GM23338 (cell line): ENCODE data around the gene SCGB1A1. TPM values are rescaled to one million over a fixed set of nuclear protein-coding genes. Genes with fewer than 3 reads are reported as not detected.

Experiments used
- ATAC-seq: fragments of 200-7000 bp; cut with Tn5 transposase; 3 replicates; pipeline ENCODE4 v1.9.1; 2020
- DNase-seq: peaks from one replicate; pipeline ENCODE4 v3.0.0-alpha.2; 2015; ENCODE audit warnings: low spot score
- H2AFZ ChIP-seq: fragments of 200-600 bp; sonication (generic); 2 replicates; pipeline ENCODE4 v1.8.0; 2016; ENCODE audit warnings: antibody characterized with exemption, mild to moderate bottlenecking, moderate library complexity
- H3F3A ChIP-seq: fragments of 200-600 bp; sonication (generic); replicated peaks from 2 replicates; pipeline ENCODE4 v1.8.0; 2017; ENCODE audit warnings: antibody characterized with exemption, mixed run types, low read depth
- H3K27ac ChIP-seq: fragments of 200-600 bp; sonication (generic); 2 replicates; pipeline ENCODE4 v1.6.1; 2016; ENCODE audit warnings: low read depth
- H3K27me3 ChIP-seq: fragments of 200-600 bp; sonication (generic); 2 replicates; pipeline ENCODE4 v1.8.0; 2016; ENCODE audit warnings: mild to moderate bottlenecking, mixed run types, moderate library complexity; ENCODE audit not compliant: insufficient read depth
- H3K36me3 ChIP-seq: fragments of 200-600 bp; sonication (generic); 2 replicates; pipeline ENCODE4 v1.8.0; 2016; ENCODE audit warnings: mild to moderate bottlenecking; ENCODE audit not compliant: insufficient read depth
- H3K4me1 ChIP-seq: fragments of 200-600 bp; sonication (generic); 2 replicates; pipeline ENCODE4 v1.8.0; 2016; ENCODE audit warnings: mild to moderate bottlenecking, moderate library complexity; ENCODE audit not compliant: insufficient read depth
- H3K4me2 ChIP-seq: fragments of 200-600 bp; sonication (generic); 2 replicates; pipeline ENCODE4 v1.7.1; 2017; ENCODE audit warnings: mixed run types
- H3K4me3 ChIP-seq: fragments of 200-600 bp; sonication (generic); 2 replicates; pipeline ENCODE4 v1.6.1; 2016; ENCODE audit warnings: mixed run types
- H3K79me2 ChIP-seq: fragments of 200-600 bp; sonication (generic); replicated peaks from 2 replicates; pipeline ENCODE4 v1.8.0; 2017; ENCODE audit warnings: mild to moderate bottlenecking; ENCODE audit not compliant: insufficient read depth
- H3K9me2 ChIP-seq: fragments of 200-600 bp; sonication (generic); 2 replicates; pipeline ENCODE4 v1.8.0; 2017; ENCODE audit not compliant: insufficient read depth
- H4K20me1 ChIP-seq: fragments of 200-600 bp; sonication (generic); replicated peaks from 2 replicates; pipeline ENCODE4 v1.8.0; 2017; ENCODE audit warnings: mild to moderate bottlenecking; ENCODE audit not compliant: insufficient read depth
- H3K27ac Mint-ChIP-seq: 2 replicates; pipeline ENCODE4 v1.8.0; 2020; ENCODE audit warnings: inconsistent platforms, mild to moderate bottlenecking, moderate library complexity, mixed read lengths
- H3K27me3 Mint-ChIP-seq: 3 replicates; pipeline ENCODE4 v1.8.0; 2022; ENCODE audit warnings: low read depth, mild to moderate bottlenecking, moderate library complexity, mixed read lengths, inconsistent platforms; ENCODE audit not compliant: insufficient read depth, poor library complexity
- H3K36me3 Mint-ChIP-seq: 3 replicates; pipeline ENCODE4 v1.8.0; 2021; ENCODE audit warnings: low read depth, mild to moderate bottlenecking, inconsistent platforms, moderate library complexity, mixed read lengths
- H3K4me1 Mint-ChIP-seq: 3 replicates; pipeline ENCODE4 v1.8.0; 2020; ENCODE audit warnings: mild to moderate bottlenecking, inconsistent platforms, mixed read lengths
- H3K4me3 Mint-ChIP-seq: 3 replicates; pipeline ENCODE4 v1.8.0; 2021; ENCODE audit warnings: moderate library complexity, mild to moderate bottlenecking, inconsistent platforms, mixed read lengths
- H3K9me3 Mint-ChIP-seq: 3 replicates; pipeline ENCODE4 v1.8.0; 2020; ENCODE audit warnings: moderate library complexity, mild to moderate bottlenecking, inconsistent platforms, mixed read lengths
- CREB1 ChIP-seq: fragments of 250-450 bp; sonication (Bioruptor Pico); IDR thresholded peaks from 2 replicates; pipeline ENCODE4 v1.5.0; 2020; ENCODE audit warnings: low read depth, mild to moderate bottlenecking, moderate library complexity
- CTCF ChIP-seq, 2 experiments: fragments of 200-600 bp in 1 of 2; sonication (generic) in 1 of 2; conservative IDR thresholded peaks; 2 replicates each; pipeline versions ENCODE4 v1.5.1 to v1.6.1; 2016 to 2017; ENCODE audit warnings: antibody characterized with exemption in 2 of 2, low read depth in 2 of 2, mild to moderate bottlenecking in 2 of 2, moderate library complexity in 1 of 2
- ETS1 ChIP-seq: IDR thresholded peaks from 2 replicates; pipeline ENCODE4 v1.6.1; 2016; ENCODE audit warnings: antibody characterized with exemption
- EZH2 ChIP-seq: fragments of 200-600 bp; sonication (generic); IDR thresholded peaks from one replicate; pipeline ENCODE4 v1.8.0; 2017; ENCODE audit warnings: antibody characterized with exemption, mild to moderate bottlenecking, low read depth; ENCODE audit not compliant: unreplicated experiment
- EZH2phosphoT487 ChIP-seq: fragments of 200-600 bp; sonication (generic); IDR thresholded peaks from one replicate; pipeline ENCODE4 v1.8.1; 2018; ENCODE audit warnings: antibody characterized with exemption; ENCODE audit not compliant: unreplicated experiment
- JUNB ChIP-seq: IDR thresholded peaks from one replicate; pipeline ENCODE4 v1.6.1; 2016; ENCODE audit warnings: antibody characterized with exemption; ENCODE audit not compliant: unreplicated experiment
- NANOG ChIP-seq: IDR thresholded peaks from 2 replicates; pipeline ENCODE4 v1.6.1; 2016; ENCODE audit warnings: antibody characterized with exemption, borderline replicate concordance
- POLR2AphosphoS5 ChIP-seq: IDR thresholded peaks from 2 replicates; pipeline ENCODE4 v1.6.1; 2016; ENCODE audit warnings: antibody characterized with exemption, low read depth
- REST ChIP-seq: IDR thresholded peaks from one replicate; pipeline ENCODE4 v1.6.1; 2018; ENCODE audit warnings: antibody characterized with exemption; ENCODE audit not compliant: unreplicated experiment
- STAT1 ChIP-seq: IDR thresholded peaks from one replicate; pipeline ENCODE4 v1.6.1; 2016; ENCODE audit warnings: antibody characterized with exemption; ENCODE audit not compliant: unreplicated experiment
- ZNF114 ChIP-seq: fragments of 250-450 bp; sonication (Bioruptor Pico); IDR thresholded peaks from 2 replicates; pipeline ENCODE4 v1.5.0; 2020; ENCODE audit warnings: mild to moderate bottlenecking, moderate library complexity
- ZNF331 ChIP-seq: fragments of 250-450 bp; sonication (Bioruptor Pico); IDR thresholded peaks from 2 replicates; pipeline ENCODE4 v1.5.0; 2020; ENCODE audit warnings: low read depth, mild to moderate bottlenecking, moderate library complexity
- ZNF462 ChIP-seq: fragments of 250-450 bp; sonication (Bioruptor Pico); IDR thresholded peaks from 2 replicates; pipeline ENCODE4 v1.5.0; 2020; ENCODE audit warnings: mild to moderate bottlenecking, moderate library complexity
- polyA plus RNA-seq: library from polyadenylated mRNA; unstranded; fragments of >200 nt; fragmentation: Nextera tagmentation; extraction: Ambion mirVana; gene quantifications from 2 replicates; pipeline ENCODE4 v1.2.1, GENCODE V29; 2016
- total RNA-seq: library from RNA; depleted of rRNA; stranded (reverse); fragments of >200 nt; shearing (Covaris generic); gene quantifications from 2 replicates; pipeline ENCODE4 v1.2.3, GENCODE V29; 2014

Gene SCGB1A1
- total and polyA plus RNA-seq, 2 experiments from 2014 or later = not detected

- H3K27ac Mint-ChIP-seq = no peak overlapping the region
- no peaks in the 10 kb centered on the region for H3K9me3 Mint-ChIP-seq
- H3K36me3 Mint-ChIP-seq = no peaks in the 10 kb centered on the region
Observed at GRCh38 chr11:62383822-62384221, 35.0 kb upstream of the SCGB1A1 start.

More at GRCh38 chr11:62383822-62384221, 35.0 kb upstream of the SCGB1A1 start:
- Mint-ChIP-seq H3K4me1 (no peaks in the 10 kb centered on the region), H3K27me3 (peaks cover 1% of the 10 kb centered on the region), H3K4me3 (no peak overlapping the region)
- Histone ChIP-seq H3K36me3 (no peaks in the 10 kb centered on the region), H3K4me2 (no peak overlapping the region), H3K9me2 (no peaks in the 10 kb centered on the region), H4K20me1 (no peaks in the 10 kb centered on the region), H3K4me1 (no peaks in the 10 kb centered on the region), H3K4me3 (no peak overlapping the region), H3F3A (no peaks in the 10 kb centered on the region), H3K27me3 (no peaks in the 10 kb centered on the region), H3K79me2 (no peaks in the 10 kb centered on the region), H2AFZ (no peak overlapping the region), H3K27ac (no peak overlapping the region)
- ATAC-seq (no peak), DNase-seq (no peak)
- TF ChIP-seq STAT1 (no peak), NANOG (no peak), EZH2 (no peak), EZH2phosphoT487 (no peak), CTCF (conservative IDR thresholded peaks at IDR 0.05; ENCODE audit: low read depth in 2 of 2) (no peak), ZNF114 (no peak), CREB1 (CRISPR knock-in tag) (no peak), REST (no peak), JUNB (no peak), ZNF462 (CRISPR knock-in tag) (no peak), ZNF331 (CRISPR knock-in tag) (no peak), POLR2AphosphoS5 (no peak), ETS1 (no peak)
